GM12891 (cell line): ENCODE measurements around the gene DCLRE1C.

Experiments used
- POLR2A ChIP-seq: IDR thresholded peaks from 2 replicates; pipeline ENCODE4 v1.6.1; 2011; ENCODE audit warnings: low read depth, low read length, control low read depth
- POU2F2 ChIP-seq: IDR thresholded peaks from 2 replicates; pipeline ENCODE4 v1.6.1; 2011; ENCODE audit warnings: low read depth, mild to moderate bottlenecking, control low read depth, low read length, moderate library complexity
- TAF1 ChIP-seq: IDR thresholded peaks from 2 replicates; pipeline ENCODE4 v1.6.1; 2011; ENCODE audit warnings: low read depth, low read length, control low read depth

DNA sequence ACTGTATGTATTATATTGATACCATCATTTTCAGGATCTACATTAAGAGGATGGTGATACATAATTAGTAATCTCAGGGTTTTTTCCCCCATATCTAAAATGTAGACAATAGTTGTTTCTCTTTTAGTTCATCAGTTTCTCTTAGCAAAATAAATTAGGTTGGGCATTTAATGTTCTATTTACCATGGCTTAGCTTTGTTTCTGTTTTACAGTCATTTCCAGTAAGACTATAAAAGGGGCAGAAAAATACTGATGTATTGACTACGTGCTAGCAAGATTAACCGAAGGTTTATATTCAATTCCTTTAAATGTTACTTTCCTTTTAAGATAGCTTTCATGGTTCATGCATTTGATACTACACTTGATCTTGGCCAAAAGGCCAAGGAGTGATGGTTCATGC lies 49.0 kb downstream of the DCLRE1C start:
- no peak for TF ChIP-seq POLR2A
- no peak for TF ChIP-seq TAF1
- no peak for TF ChIP-seq POU2F2
